ENCODE data around the gene CHKB.
"Not testable (repeated sequence)": the region's sequence is repeated elsewhere in the genome, so short reads cannot be mapped to it uniquely, and the experiment has no call there.

Gene CHKB

DNA sequence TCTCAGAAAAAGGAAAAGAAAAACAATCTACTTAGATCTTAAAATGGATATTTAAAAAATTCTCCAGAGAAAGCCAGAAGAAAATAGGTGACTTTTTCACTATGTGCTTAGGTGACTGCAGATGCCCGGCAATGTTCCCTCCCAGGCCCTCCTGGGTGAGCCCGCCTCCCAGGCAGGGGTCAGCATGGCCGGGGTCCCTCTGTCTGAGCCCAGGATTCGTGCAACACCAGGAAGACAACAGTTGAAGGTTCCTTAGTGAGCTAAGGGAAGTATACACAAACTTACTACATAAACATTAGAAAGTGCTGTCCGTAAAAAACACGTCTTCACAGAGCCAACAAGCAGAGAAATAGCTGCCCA, 29.5 kb upstream of the CHKB start:
- no peak for DNase-seq

DNA sequence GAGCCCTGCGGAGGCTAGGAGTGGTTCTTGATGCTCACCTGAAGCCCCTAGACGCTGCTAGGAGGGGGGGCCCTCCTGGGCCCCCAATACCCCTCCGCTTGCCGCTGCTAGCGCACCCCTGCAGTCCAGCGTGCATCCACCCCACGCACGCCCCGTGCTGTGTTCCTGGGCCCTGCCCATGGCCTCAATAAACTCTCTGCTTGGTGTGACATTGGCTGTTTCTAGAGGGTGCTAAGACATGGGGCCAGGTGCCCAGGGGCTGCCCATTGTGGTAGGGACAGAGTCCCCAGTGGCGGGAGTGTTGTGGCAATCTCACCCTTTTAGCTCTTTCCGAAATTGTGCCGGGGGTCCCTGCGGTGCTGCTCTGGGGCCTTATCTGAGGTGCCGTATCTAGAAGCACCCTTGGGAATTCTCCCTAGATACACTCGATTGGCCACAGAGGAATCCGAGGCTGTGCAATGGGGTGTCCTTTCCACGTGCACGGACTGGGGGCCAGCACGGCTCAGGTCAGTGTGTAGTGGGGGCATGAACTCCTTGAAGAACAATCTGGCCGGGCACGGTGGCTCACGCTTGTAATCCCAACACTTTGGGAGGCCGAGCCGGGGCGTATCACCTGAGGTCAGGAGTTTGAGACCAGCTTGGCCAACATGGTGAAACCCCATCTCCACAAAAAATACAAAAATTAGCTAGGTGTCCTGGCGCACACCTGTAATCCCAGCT, 28.9 kb upstream of the CHKB start:
- DNase-seq, result no peak

DNA sequence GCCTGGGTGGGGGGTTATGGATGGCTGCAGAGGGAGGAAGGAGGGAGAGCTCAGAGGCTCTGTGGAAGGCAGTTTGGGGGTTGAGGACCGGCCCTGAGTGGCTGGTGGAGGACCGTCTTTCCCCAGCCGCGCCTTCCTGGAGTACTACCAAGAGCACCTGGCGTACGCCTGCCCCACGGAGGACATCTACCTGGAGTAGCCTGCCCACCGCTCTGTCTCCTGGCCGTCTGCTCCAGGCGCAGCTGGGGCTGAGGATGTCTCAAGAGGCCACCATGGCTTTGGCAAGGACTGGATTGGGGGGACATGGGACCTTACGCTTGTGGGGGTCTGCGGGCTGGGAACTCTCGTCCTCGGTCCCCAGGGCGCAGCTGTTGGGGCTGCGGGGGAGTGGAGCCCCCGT, 27.9 kb upstream of the CHKB start:
- no peak for DNase-seq

DNA sequence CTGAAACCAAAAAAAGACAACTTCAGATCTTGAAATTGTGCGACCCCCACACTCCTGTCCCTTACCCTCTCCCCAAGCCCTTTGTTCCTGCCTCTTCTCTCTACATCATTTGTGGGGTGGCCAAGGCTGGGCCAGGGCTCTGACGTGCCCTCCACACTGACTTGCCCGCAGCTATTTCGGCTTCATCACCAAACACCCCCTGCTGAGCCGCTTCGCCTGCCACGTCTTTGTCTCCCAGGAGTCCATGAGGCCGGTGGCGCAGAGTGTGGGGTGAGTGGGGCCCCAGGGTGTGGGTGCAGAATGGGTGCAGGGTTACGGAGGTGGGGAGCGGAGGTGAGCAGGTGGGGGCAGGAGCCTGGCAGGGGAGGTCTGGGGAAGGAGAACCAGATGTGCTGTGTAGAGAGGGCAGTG, 27.4 kb upstream of the CHKB start:
- no peak for DNase-seq

DNA sequence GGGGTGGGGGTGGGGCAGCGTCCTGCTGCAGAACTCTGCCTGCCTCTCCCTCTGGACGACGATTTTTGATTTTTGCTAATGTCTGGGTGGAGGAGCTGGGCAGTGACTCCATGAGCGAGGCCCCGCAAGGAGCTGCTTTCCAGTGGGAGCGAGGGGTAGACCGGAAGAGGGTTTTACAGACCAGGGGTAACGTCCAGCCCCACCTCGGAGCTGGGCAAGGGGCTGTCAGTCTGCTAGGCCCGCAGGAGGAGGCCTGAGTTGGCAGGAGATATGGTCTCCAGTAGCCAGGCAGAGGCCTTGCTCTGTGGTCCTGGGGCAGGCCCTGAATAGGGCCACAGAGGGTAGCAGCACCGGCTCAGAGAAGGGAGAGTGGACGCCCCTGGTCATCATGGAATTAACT, 26.9 kb upstream of the CHKB start:
- no peak for DNase-seq

DNA sequence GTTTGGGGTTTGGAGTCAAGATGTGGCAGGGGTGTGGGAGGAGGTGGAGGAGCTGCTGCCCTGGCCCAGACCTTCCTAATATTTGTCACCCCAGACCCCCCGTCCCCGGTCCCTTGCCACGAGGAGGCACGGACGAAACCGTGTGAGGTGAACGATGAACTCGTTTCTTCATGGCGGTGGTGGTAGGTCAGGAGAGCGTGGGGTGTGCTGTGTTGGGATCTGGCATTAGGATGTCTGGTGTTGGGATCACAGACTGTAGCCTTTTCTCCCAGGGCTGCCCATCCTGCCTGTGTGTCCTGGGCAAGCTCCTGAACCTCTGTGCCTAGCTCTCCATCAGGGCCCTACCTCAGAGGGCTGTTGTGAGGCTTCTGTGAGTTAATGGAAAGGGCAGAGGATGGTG, 26.3 kb upstream of the CHKB start:
- DNase-seq, result no peak

DNA sequence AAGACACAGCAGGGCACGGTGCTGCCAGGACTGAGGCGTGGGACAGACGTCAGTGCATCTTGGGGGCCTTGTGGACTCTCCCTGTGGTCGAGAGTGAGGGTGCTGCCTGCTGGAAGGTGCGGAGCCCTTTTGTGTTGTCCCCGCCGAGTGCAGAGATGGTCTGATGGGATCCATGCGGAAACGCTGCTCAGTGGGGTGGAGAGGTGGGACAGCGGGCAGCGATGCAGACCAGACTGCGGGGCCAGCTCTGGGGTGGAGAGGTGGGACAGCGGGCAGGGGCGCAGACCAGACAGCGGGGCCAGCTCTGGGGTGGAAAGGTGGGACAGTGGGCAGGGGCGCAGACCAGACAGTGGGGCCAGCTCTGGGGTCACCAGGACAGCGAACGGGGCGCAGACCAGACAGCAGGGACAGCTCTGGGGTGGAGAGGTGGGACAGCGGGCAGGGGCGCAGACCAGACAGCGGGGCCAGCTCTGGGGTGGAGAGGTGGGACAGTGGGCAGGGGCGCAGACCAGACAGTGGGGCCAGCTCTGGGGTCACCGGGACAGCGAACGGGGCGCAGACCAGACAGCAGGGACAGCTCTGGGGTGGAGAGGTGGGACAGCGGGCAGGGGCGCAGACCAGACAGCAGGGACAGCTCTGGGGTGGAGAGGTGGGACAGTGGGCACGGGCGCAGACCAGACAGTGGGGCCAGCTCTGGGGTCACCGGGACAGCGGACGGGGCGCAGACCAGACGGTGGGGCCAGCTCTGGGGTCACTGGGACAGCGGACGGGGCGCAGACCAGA, 25.6 kb upstream of the CHKB start:
- not testable (repeated sequence) for DNase-seq

DNA sequence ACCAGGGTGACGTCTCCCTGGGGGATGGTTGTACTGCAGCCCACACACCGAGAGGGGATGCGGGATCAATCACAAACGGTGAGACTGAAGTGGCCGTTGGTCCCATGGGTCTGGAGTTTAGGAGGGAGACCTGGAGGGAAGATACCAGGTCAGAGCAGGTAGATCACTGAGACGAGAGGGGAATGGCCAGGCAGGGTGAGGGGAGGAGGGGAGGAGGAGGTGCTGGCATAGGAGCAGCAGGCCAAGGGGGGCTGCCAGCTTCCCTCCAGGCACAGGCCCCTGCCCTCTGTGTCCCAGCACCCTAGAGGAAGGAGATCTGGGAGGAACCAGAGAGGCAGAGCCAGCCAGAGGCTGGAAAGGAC, 25.0 kb upstream of the CHKB start:
- no peak for DNase-seq

DNA sequence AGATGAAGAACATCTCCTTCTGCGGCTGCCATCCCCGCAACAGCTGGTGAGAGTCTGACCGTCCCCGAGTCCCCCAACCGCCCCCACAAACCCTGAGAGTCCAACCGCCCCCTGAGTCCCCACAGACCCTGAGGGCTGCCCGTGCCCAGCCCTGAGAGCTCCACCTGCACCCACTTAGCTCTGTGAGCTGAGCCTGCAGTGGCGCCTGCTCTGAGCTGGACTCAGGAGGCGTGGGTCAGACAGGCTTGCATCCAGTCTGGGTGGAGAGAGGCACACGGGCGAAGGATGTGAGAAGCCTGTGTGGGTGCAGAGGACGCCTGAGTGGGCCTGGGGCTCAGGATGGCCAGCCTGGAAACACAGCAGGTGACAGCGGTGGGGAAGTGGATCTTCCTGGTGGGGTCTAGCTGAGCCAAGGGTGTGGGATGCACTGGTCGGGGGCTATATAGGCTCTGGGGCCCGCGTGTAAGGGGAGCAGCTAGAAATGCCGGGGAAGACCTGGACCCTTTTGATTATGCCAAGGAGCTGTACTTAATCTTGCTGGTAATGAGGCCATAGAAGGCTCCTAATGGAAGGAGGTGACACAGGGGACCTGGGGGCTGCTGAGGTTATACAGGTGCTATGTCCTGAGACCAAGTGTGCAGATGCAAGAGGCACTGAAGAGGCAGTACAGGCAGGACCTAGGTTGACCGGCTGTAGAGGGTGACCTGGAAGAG, 24.5 kb upstream of the CHKB start:
- DNase-seq, result no peak

DNA sequence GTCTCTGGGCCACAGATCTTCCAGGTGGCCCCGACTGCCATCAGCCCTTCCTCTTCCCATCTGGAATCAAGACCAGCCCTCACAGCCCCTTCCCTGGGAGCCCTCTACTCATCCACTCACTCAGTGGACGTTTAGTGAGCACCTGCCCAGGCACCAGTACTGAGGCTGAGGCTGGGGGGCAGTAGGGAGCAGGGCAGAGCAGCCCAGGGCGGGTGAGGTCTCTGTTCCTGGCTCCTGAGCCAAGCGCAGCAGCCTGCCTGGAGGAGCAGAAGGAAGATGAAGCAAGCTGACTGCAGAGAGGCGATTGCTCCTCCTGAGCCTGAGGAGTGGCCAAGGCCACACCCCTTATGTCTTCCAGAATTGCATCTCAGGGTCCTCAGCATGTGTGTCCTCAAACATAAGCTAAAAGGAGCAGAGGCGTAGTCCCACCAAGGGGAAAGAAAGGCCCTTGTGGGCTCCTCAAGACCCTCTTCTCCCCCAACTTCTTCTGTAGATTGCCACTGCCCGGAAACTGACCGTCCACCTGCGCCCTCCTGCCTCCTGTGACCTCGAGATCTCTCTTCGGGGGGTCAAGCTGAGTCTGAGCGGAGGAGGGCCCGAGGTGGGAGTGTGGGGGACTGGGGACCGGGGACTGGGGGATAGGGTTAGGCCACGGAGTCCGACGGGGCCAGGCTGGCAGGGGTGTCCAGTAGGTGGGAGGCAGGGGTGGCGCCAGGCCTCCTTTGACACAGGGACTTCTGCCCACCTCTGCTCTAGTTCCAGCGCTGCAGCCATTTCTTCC, 23.7 kb upstream of the CHKB start:
- DNase-seq, result no peak

DNA sequence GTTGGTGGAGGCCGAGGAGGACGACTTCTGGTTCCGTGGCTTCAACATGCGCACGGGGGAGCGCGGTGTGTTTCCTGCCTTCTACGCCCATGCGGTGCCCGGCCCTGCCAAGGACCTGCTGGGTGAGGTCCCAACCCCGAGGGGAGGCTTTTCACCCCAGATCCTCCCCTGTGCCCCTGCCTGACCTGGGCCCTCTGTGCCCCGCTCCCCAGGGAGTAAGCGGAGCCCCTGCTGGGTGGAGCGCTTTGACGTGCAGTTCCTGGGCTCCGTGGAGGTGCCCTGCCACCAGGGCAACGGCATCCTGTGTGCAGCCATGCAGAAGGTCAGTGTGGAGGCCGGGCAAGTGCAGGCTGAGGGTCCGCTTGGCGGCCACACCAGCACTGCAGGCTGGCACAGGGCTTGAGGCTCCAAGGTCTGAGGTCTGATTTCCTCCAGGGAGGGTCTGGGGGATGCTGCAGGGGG, 23.0 kb upstream of the CHKB start:
- DNase-seq, result no peak

DNA sequence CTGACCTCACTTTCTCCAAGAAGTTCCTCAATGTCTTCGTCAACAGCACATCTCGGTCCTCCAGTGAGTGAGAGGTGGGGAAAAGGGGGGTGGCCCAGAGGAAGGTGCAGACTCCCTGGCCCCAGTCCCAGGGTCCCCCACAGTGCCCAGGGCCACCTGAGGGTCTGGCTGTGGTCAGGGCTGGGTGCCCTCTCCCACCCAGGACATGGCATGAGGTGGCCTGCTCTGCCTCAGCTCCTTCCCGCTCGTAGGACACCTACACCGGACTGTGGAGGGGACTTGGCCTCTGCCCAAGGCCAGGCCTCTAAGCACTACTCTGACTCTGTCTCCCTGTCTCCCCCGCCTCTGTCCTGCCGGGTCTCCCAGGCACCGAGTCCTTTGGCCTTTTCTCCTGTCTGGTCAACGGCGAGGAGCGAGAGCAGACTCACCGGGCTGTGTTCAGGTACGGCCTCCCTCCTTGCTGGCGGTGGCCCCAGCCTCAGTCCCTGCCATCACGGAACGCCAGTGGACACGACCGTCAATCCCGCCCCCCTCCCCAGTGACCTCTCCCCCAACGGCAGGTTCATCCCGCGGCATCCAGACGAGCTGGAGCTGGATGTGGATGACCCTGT, 22.5 kb upstream of the CHKB start:
- no peak for DNase-seq

DNA sequence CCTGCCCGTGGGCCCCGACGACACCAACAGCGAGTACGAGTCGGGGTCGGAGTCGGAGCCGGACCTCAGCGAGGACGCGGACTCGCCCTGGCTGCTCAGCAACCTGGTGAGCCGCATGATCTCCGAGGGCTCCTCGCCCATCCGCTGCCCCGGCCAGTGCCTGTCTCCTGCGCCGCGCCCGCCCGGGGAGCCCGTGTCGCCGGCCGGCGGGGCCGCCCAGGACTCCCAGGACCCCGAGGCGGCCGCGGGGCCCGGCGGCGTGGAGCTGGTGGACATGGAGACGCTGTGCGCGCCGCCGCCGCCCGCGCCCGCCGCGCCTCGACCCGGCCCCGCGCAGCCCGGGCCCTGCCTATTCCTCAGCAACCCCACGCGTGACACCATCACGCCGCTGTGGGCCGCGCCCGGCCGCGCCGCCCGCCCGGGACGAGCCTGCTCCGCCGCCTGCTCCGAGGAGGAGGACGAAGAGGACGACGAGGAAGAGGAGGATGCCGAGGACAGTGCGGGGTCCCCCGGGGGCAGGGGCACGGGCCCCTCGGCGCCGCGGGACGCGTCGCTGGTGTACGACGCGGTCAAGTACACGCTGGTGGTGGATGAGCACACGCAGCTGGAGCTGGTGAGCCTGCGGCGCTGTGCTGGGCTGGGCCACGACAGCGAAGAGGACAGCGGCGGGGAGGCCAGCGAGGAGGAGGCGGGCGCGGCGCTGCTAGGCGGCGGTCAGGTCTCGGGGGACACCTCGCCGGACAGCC, 21.8 kb upstream of the CHKB start:
- no peak for DNase-seq

DNA sequence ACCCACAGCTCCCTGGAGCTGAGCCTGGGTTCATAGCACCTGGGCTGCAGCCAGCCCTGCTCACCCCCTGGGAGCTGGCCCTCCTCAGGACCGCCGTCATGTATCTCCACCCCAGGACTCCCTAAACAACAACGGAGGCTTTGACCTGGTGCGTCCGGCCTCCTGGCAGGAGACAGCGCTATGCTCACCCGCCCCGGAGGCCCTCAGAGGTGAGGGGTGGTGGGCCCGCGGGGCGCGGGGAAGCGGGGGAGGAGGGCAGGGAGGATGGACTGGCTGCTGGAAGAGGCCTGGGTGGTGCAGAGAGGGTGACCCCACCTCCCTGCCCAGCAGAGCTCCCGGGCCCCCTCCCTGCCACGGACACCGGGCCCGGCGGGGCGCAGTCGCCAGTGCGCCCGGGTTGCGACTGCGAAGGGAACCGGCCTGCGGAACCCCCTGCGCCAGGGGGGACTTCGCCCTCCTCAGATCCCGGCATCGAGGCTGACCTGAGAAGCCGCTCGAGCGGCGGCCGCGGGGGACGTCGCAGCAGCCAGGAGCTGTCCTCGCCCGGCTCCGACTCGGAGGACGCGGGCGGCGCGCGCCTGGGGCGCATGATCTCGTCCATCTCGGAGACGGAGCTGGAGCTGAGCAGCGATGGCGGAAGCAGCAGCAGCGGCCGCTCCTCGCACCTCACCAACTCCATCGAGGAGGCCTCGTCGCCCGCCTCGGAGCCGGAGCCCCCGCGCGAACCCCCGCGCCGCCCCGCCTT, 21.0 kb upstream of the CHKB start:
- no peak for DNase-seq

DNA sequence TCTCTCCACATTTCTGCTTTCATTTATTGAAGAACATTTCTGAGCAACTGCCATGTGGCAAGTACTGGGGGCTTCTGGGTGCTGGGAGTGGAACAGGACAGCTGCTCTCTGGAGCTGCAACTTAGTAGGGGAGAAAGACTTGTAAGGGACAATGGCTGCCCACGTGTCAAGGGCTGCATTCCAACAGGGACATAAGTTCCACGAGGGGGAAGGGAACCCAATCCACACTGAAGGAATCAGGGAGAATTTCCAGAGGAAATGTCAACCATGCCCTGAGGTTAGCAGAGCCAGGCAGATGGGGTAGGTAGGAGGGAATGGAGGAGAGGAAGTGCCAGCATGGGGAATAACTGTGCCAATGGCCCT, 19.7 kb upstream of the CHKB start:
- no peak for DNase-seq

DNA sequence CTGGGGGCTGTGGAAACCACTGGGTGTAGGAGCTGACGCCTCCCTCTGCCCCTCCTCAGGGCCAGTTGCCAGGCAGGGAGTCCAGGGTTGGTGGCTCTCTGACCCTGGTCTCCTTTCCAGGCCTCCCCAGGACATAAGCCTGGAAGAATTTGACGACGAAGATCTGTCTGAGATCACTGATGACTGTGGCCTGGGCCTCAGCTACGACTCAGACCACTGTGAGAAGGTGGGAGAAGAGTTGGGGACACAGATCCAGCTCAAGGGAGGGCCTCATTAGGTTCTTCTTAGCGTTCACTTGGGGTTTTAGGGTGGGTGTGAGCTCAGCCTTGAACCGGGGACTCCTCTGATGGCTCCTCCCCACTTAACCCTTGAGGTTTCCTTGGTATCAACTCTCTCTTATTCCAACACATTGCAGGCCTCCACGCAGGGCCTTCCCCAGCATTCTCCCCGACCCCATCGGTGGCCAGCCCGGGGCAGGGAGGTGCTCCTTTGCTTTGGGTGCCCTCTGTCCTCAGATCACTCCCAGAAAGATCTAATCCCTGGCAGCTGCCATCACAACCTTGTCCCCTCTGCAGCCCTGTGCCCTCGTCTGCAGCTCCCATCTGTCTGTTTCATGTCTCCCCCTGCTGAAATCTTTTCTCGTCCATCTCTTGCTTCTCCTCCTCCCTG, 19.2 kb upstream of the CHKB start:
- no peak for DNase-seq

DNA sequence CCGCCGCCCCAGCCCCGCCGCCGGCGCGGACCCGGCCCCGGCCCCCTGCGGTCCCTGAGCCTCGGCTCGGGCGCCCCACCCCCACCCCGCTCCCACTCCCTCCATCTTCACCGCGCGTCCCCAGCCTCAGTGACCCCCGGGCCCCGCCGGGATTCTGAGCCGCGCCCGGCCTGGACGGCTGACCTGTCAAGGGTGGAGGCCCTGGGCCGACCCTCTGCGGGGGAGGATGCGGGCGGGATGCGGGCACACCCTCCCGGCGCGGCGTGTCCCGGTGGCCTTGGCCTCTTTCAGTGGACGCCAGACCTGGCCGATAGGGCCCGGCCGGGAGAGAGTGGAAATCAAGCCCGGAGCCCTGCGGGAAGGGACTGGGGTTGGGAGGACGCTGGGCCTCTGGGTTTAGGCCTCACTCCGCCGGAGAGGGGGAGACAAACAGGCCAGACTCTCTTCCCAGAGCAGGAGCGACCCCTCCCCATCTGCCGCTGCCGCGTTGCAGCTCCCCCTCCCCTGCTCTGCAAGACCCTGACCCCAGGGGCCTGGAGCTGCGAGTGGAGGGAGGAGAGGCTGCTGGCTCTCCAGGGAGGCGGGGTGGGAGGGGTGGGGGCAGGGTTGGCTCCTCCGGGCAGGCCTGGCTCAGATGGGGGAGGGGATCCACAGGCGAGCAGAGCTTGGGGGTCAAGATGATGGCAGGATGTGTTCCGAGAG, 18.5 kb upstream of the CHKB start:
- DNase-seq, result no peak

DNA sequence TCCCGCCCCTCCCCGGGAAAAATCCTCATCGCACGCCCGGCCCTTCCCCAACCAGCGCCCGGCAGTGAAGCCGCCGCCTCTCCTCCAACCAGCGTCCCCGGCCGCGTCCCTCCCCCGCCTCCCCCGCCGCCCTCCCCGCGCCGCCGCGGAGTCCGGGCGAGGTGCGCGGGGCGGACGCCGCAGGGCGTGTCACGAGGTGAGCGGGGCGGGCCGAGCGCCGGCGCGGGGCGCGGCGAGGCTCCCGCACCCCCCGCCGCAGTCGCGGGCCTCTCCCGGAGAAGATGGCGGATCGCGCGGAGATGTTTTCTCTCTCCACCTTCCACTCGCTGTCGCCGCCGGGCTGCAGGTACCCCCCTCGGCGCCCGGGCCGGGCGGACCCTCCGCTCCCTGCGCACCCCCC, 17.9 kb upstream of the CHKB start, which contains the start of gene MAPK8IP2:
Gene MAPK8IP2 (plus strand): TSS at position 256 of the 400 bp plus-strand sequence. CDS start 26 bp downstream, at position 282.
- DNase-seq, result no peak

DNA sequence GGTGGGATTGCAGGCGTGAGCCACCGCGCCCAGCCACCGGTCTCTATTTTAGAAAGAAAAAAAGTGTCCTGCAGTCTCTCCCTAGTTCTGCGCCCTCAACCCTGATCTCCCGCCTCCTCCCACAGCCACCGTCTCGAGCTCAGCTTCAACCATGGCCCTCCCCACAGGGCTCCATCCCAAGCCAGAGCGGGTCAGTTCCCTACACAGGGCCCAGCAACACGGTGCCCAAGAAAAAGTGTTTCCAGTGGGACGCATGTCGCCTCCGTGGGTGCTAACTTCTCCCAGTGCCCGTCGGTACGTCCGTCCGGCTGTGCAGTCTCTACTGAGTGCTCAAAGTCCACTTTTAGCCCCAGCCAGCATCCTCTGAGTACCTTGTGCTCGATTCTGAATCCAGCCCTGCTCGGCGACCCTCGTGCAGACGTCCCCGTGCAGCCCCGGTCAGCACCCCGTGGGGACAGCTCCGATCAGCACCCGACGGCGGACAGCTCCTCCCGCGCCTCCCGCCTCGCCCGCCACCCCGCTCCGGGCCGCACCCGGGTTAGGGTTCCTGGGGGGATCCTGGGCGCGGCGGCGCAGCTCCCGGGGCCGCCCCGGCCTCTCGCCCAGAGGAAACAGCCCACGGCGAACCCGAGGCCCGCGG, 17.3 kb upstream of the CHKB start:
- DNase-seq, result peak; percentile 32 to 52

Measured in activated CD4-positive, alpha-beta T cell treated with anti-CD3 and anti-CD28 coated beads for 4 hours (primary cell).